Epithelial cell of esophagus (primary cell): ENCODE results near the gene STX1A.
A peak's percentile ranks its signal among the peaks of the same experiment; 100 is the strongest.

Experiments
- DNase-seq: peaks from one replicate; pipeline ENCODE4 v3.0.0; 2010; ENCODE audit warnings: low read depth
- H3K4me3 ChIP-seq: 2 replicates; pipeline ENCODE4 v1.5.1; 2011; ENCODE audit warnings: mild to moderate bottlenecking, low read length, control low read depth
- TF ChIP-seq, protein P1 (sequence below): IDR thresholded peaks from 2 replicates; pipeline ENCODE4 v1.5.1; 2011; ENCODE audit warnings: low read depth, mild to moderate bottlenecking, low read length, control low read depth, inconsistent platforms; ENCODE audit not compliant: insufficient read depth; ENCODE audit errors: missing control alignments

STX1A gene

DNA sequence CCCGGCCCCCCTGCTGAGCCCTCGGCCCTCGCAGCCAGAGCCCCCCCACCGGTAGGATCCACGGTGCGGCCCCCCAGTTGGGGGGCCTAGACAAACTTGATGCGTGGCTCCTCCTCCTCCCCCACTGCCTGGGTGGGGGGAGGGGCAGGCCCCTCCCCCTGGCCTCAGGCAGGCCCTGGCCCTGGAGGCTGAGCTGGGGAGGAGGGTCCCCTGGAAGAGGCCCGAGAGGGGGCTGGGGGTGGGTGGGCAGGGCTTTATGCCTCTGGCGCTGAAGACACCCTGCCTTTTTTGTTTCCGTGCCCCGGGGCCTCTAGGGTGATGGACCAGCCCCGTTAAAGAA lies 48.2 kb downstream of the STX1A start:
- TF ChIP-seq, protein P1, sequence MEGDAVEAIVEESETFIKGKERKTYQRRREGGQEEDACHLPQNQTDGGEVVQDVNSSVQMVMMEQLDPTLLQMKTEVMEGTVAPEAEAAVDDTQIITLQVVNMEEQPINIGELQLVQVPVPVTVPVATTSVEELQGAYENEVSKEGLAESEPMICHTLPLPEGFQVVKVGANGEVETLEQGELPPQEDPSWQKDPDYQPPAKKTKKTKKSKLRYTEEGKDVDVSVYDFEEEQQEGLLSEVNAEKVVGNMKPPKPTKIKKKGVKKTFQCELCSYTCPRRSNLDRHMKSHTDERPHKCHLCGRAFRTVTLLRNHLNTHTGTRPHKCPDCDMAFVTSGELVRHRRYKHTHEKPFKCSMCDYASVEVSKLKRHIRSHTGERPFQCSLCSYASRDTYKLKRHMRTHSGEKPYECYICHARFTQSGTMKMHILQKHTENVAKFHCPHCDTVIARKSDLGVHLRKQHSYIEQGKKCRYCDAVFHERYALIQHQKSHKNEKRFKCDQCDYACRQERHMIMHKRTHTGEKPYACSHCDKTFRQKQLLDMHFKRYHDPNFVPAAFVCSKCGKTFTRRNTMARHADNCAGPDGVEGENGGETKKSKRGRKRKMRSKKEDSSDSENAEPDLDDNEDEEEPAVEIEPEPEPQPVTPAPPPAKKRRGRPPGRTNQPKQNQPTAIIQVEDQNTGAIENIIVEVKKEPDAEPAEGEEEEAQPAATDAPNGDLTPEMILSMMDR = no peak

DNA sequence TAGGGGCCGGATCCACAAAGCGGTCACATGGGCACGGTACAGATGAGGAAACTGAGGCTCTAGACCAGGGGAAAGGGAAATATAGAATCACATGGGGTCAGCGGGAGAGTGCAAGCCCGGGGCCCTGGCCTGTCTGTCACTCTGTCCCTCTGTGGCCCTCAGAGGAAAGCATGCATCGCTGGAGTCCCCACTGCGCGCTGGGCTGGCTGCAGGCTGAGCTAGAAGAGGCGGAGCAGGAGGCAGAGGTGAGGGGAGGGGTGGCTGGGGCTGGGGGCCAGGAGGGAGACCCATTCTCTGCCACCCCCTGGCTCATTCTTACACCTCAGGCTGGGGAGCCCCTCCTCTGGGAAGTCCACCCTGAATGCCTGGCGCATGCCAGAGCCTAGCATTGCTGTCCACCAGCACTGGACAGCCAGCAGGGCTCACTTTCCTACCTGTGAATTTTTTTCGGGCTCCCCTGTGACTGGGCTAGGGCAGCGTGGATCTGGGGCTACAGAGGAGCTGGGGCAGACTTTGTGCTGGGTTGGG lies 49.5 kb downstream of the STX1A start:
- DNase-seq = no peak
- TF ChIP-seq, protein P1 = no peak

More for the DNA sequence above, 48.2 kb downstream of the STX1A start:
- no peak for DNase-seq
- H3K4me3 ChIP-seq = no peak overlapping the region

DNA sequence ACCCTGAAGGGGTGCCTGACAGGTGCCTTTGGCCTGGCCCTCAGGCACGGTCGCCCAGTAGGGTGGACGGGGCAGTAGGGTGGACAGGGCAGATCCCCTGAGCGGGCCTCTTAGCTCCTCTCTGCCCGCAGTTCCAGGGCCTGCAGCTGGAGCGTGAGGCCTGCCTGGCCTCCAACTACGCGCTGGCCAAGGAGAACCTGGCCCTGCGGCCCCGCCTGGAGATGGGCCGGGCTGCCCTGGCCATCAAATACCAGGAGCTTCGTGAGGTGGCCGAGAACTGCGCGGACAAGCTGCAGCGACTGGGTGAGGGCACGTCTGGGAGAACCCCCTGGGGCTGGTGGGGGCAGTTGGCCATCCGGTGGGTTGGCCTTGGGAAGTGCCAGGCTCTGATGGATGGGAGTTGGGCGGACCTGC lies 50.2 kb downstream of the STX1A start:
- TF ChIP-seq, protein P1 = no peak

More for the DNA sequence above, 49.5 kb downstream of the STX1A start:
- H3K4me3 ChIP-seq = no peak overlapping the region

DNA sequence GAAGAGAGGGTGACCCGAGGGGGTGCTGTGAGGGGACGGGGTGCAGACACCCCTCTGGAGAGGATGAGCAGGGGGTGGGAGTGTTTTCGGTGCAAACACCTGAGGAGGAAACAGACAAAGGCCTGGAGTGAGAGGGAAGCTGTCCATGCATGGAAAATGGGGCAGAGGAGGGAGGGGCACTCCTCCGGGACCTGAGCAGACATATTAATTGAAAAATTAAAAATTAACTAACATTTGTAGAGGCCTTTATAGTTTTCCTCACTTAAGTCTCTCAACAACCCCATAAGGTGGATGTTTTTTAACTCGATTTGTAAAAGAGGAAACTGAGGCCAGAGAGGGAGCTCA lies 50.6 kb downstream of the STX1A start:
- TF ChIP-seq, protein P1 = no peak
- no peak for DNase-seq

More for the DNA sequence above, 50.2 kb downstream of the STX1A start:
- H3K4me3 ChIP-seq = no peak overlapping the region
- no peak for DNase-seq

DNA sequence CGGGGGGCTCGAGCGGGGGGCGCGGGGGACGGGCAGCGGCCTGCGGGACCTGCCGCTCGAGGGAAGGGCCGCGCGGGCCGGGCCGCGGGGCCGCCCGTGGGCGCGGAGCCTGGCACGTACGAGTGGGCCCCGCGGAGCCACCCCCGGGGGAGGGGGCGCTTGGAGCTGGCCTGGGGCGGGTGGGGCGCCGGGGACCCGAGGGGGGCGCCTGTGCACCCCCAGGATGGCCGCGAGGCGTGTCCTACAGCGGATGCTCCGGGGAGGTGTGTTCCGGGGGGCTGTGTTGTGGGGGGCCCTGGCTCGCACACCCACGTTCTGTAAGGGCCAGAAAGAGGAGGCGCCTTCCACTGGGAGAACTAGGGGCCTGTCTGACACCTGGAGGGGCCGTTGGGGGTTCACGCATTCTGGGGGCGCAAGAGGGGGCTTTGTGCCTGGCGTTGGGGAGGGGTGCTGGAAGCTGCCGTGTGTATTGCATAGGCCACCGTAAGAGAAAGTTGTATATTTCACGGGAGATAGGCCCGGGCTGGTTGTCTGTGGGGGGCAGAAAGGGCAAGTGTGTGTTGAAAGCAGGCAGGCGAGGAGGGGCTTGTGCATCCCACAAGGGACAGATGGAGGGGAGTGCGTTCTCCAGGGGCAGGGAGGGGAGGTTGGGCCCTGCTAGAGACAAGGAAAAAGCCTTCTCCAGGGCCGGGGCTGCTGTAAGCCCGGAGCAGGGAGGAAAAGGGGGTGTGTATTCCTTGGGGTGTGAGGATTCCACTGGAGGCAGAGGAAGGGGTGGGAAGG lies 51.2 kb downstream of the STX1A start:
- no peak for DNase-seq
- peak overlapping the region; percentile 47 for H3K4me3 ChIP-seq

More for the DNA sequence above, 50.6 kb downstream of the STX1A start:
- H3K4me3 ChIP-seq = peak overlapping the region; percentile 47

DNA sequence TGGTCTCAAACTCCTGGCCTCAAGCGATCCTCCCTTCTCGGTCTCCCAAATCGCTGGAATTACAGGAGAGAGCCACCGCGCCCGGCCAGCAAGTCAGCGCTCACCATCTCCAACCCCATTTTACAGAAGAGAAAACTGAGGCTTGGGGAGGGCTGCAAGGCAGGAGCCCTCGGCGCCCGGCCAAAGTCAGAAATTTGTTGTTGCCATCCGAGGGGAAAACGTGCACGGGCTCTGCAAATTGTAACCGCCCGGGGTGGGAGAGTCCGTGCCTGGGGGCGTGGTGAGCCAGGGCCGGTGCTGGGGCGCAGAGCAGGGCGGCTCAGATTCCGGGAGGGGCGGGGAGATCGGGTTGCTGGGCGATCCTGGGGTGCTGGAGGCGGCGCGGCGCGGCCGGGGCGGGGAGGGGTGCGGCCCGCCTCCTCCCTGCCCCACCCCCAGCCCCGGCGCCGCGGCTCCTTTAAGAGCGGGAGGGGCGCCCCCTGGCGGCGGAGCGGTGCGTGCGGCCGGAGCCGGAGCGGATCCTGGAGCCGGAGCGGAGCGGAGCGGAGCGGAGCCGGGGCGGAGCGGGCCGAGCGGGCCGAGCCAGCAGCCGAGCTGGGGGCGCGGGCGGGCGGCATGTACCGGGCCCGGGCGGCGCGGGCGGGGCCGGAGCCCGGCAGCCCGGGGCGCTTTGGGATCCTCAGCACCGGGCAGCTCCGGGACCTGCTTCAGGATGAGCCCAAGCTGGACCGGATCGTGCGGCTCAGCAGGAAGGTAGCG lies 51.9 kb downstream of the STX1A start, which contains the start of gene VPS37D:
VPS37D (plus strand) TSS at position 488 of the 759 bp plus-strand sequence; CDS start at position 616, 128 bp downstream.
- DNase-seq = peak; percentile 93
- TF ChIP-seq, protein P1 = peak; percentile 44
- H3K4me3 ChIP-seq = peak within 1 kb of the TSS; percentile 47

More for the DNA sequence above, 51.2 kb downstream of the STX1A start:
- TF ChIP-seq, protein P1 = no peak
